ENCODE data around the gene STOX1. TPM values are rescaled to one million over a fixed set of nuclear protein-coding genes. Genes with fewer than 3 reads are reported as not detected.

STOX1 gene
- polyA plus RNA-seq, 1 donor (not counting 4 experiments of a cell fraction or from before 2014, with no cell fraction given) = 0.14 TPM

DNA sequence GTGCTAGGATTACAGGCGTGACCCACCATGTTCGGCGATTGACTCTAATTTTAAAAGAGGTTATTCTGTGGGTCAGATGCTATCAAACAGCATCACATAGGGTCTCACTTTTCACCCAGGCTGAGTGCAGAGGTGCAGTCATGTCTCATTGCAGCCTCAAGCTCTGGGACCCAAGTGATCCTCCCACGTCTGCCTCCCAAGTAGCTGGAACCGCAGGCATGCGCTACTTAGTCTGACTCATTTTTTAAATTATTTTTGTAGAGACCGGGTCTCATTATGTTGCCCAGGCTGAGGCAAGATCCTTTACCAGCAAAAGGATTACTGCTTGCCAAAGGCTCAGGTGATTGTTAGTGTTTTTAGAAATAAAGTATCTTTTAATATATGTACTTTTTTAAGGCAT, 42.9 kb upstream of the STOX1 start:
- H3K4me3 ChIP-seq (ENCODE audit: control insufficient read depth in 2 of 3, extremely low read depth in 1 of 3, insufficient read depth in 2 of 3, low read depth in 1 of 3, low read length in 3 of 3) = no peak overlapping the region
- H2AFZ ChIP-seq (ENCODE audit: control insufficient read depth, low read length) = no peak overlapping the region
- no peak overlapping the region for H3K4me2 ChIP-seq (ENCODE audit: control insufficient read depth, extremely low read depth, insufficient read depth, low read depth, low read length)
- no peaks in the 10 kb centered on the region for H3K79me2 ChIP-seq (ENCODE audit: control insufficient read depth, insufficient read depth, low read length)
- dilution Hi-C loops (cut with MboI; ENCODE audit: extremely low pct_ligation_motif_present, low sequenced_read_pairs) = no loop called here
- H3K36me3 ChIP-seq (ENCODE audit: control insufficient read depth in 2 of 2, extremely low read depth in 1 of 2, insufficient read depth in 2 of 2, low read length in 2 of 2) = peaks cover 7 to 13% of the 10 kb centered on the region in 2 experiments
- no peaks in the 10 kb centered on the region for H3K4me1 ChIP-seq (ENCODE audit: control insufficient read depth, extremely low read depth, insufficient read depth, low read length)
- no peaks in the 10 kb centered on the region for H3K9me1 ChIP-seq (ENCODE audit: control insufficient read depth, extremely low read depth, insufficient read depth, low read length)
- H3K27me3 ChIP-seq (ENCODE audit: control insufficient read depth, extremely low read depth, insufficient read depth, low read length) = no peaks in the 10 kb centered on the region
- H3K9ac ChIP-seq (ENCODE audit: control insufficient read depth, extremely low read depth, insufficient read depth, low read length) = no peak overlapping the region
- DNase-seq (ENCODE audit: low read depth, low spot score) (no peak), FAIRE-seq (no peak)
- no peaks in the 10 kb centered on the region for H4K20me1 ChIP-seq (ENCODE audit: control insufficient read depth, extremely low read depth, insufficient read depth, low read length)
- no peaks in the 10 kb centered on the region for H3K9me3 ChIP-seq (ENCODE audit: control insufficient read depth, low read depth, low read length)
- no peak overlapping the region for H3K27ac ChIP-seq (ENCODE audit: control insufficient read depth, insufficient read depth, low read length)
- TF ChIP-seq, protein P1, sequence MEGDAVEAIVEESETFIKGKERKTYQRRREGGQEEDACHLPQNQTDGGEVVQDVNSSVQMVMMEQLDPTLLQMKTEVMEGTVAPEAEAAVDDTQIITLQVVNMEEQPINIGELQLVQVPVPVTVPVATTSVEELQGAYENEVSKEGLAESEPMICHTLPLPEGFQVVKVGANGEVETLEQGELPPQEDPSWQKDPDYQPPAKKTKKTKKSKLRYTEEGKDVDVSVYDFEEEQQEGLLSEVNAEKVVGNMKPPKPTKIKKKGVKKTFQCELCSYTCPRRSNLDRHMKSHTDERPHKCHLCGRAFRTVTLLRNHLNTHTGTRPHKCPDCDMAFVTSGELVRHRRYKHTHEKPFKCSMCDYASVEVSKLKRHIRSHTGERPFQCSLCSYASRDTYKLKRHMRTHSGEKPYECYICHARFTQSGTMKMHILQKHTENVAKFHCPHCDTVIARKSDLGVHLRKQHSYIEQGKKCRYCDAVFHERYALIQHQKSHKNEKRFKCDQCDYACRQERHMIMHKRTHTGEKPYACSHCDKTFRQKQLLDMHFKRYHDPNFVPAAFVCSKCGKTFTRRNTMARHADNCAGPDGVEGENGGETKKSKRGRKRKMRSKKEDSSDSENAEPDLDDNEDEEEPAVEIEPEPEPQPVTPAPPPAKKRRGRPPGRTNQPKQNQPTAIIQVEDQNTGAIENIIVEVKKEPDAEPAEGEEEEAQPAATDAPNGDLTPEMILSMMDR (optimal IDR thresholded peaks at IDR 0.05 in 1 of 3, IDR thresholded peaks at IDR 0.05 in 1 of 3, conservative IDR thresholded peaks at IDR 0.05 in 1 of 3; ENCODE audit: extremely low read depth in 1 of 3, insufficient read depth in 2 of 3, low read length in 3 of 3) = no peak
- TF ChIP-seq EZH2 (IDR thresholded peaks at IDR 0.05; ENCODE audit: low read length) = no peak

DNA sequence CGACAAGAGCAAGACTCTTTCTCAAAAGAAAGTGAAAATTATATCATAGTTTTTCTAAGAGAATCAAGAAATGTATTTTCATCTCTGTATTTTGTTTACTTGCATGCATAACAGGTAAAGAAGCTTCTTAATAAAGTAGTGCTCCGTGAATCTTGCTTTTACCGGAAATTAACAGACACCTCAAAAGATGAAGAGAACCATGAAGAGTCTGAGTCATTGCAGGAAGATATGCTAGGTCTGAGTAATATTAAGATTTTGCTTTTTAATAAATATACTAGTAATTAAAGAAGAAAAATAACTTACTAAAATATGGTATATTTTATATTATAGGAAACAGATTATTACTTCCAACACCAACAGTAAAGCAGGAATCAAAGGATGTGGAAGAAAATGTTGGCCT, 39.5 kb upstream of the STOX1 start:
- H2AFZ ChIP-seq (ENCODE audit: control insufficient read depth, low read length) = no peak overlapping the region
- H3K27ac ChIP-seq (ENCODE audit: control insufficient read depth, insufficient read depth, low read length) = no peak overlapping the region
- H3K9ac ChIP-seq (ENCODE audit: control insufficient read depth, extremely low read depth, insufficient read depth, low read length) = no peak overlapping the region
- DNase-seq (ENCODE audit: low read depth, low spot score) = no peak
- H3K4me3 ChIP-seq (ENCODE audit: control insufficient read depth in 2 of 3, extremely low read depth in 1 of 3, insufficient read depth in 2 of 3, low read depth in 1 of 3, low read length in 3 of 3) = no peak overlapping the region
- no peak for FAIRE-seq
- dilution Hi-C loops (cut with MboI; ENCODE audit: extremely low pct_ligation_motif_present, low sequenced_read_pairs) = no loop called here
- no peaks in the 10 kb centered on the region for H3K79me2 ChIP-seq (ENCODE audit: control insufficient read depth, insufficient read depth, low read length)
- no peaks in the 10 kb centered on the region for H3K27me3 ChIP-seq (ENCODE audit: control insufficient read depth, extremely low read depth, insufficient read depth, low read length)
- no peak for TF ChIP-seq EZH2 (IDR thresholded peaks at IDR 0.05; ENCODE audit: low read length)
- TF ChIP-seq, protein P1 (optimal IDR thresholded peaks at IDR 0.05 in 1 of 3, IDR thresholded peaks at IDR 0.05 in 1 of 3, conservative IDR thresholded peaks at IDR 0.05 in 1 of 3; ENCODE audit: extremely low read depth in 1 of 3, insufficient read depth in 2 of 3, low read length in 3 of 3) = no peak
- no peaks in the 10 kb centered on the region for H3K9me3 ChIP-seq (ENCODE audit: control insufficient read depth, low read depth, low read length)
- no peak overlapping the region for H3K4me2 ChIP-seq (ENCODE audit: control insufficient read depth, extremely low read depth, insufficient read depth, low read depth, low read length)
- H4K20me1 ChIP-seq (ENCODE audit: control insufficient read depth, extremely low read depth, insufficient read depth, low read length) = no peaks in the 10 kb centered on the region
- H3K4me1 ChIP-seq (ENCODE audit: control insufficient read depth, extremely low read depth, insufficient read depth, low read length) = no peaks in the 10 kb centered on the region
- no peaks in the 10 kb centered on the region for H3K9me1 ChIP-seq (ENCODE audit: control insufficient read depth, extremely low read depth, insufficient read depth, low read length)
- H3K36me3 ChIP-seq (ENCODE audit: control insufficient read depth in 2 of 2, extremely low read depth in 1 of 2, insufficient read depth in 2 of 2, low read length in 2 of 2) = peaks cover 0 to 8% of the 10 kb centered on the region in 2 experiments

Data from keratinocyte (primary cell).